ENCODE measurements around the gene MAP1S. TPM values are rescaled to one million over a fixed set of nuclear protein-coding genes. Genes with fewer than 3 reads are reported as not detected.
"Not testable (repeated sequence)": the region's sequence is repeated elsewhere in the genome, so short reads cannot be mapped to it uniquely, and the experiment has no call there.

MAP1S gene
- polyA plus RNA-seq, 1 experiment, result 20.4 TPM

- Histone ChIP-seq H3K36me3 (ENCODE audit: control insufficient read depth, insufficient read depth, low read length) (no peaks in the 10 kb centered on the region), H3K4me3 (ENCODE audit: low read depth, low read length) (peak overlapping the region; percentile 35), H3K27me3 (ENCODE audit: control insufficient read depth, insufficient read depth, low read length) (no peaks in the 10 kb centered on the region)
- no peak for DNase-seq (ENCODE audit: low read depth)
- POLR2A ChIA-PET, result interaction anchor here (0.6 kb wide), 1 partner anchor 174 kb away, joined by 5 read pairs; no protein-coding TSS in a partner anchor
- CTCF ChIA-PET, result interaction anchor here (1.3 kb wide), 1 partner anchor 16 kb away, joined by 3 read pairs; no protein-coding TSS in a partner anchor
- TF ChIP-seq CTCF (IDR thresholded peaks at IDR 0.05; ENCODE audit: insufficient read depth, low read depth, low read length), result no peak
Observed at GRCh38 chr19:17778968-17779929, 60.0 kb downstream of the MAP1S start.

- DNase-seq (ENCODE audit: low read depth), result no peak
- Histone ChIP-seq H3K36me3 (ENCODE audit: control insufficient read depth, insufficient read depth, low read length) (no peaks in the 10 kb centered on the region), H3K27me3 (ENCODE audit: control insufficient read depth, insufficient read depth, low read length) (no peaks in the 10 kb centered on the region), H3K4me3 (ENCODE audit: low read depth, low read length) (no peak overlapping the region)
- ChIA-PET POLR2A (no interaction called here), CTCF (no interaction called here)
- no peak for TF ChIP-seq CTCF (IDR thresholded peaks at IDR 0.05; ENCODE audit: insufficient read depth, low read depth, low read length)
Observed at GRCh38 chr19:17780781-17781180, 61.5 kb downstream of the MAP1S start.

- CTCF ChIA-PET, result interaction anchor here (0.6 to 2.8 kb wide), 15 partner anchors 8 to 477 kb away, joined by 3 to 10 read pairs (median 4); partner anchors contain the start of gene B3GNT3
- DNase-seq (ENCODE audit: low read depth); H3K4me3 ChIP-seq (ENCODE audit: low read depth, low read length); H3K27me3 ChIP-seq (ENCODE audit: control insufficient read depth, insufficient read depth, low read length); H3K36me3 ChIP-seq (ENCODE audit: control insufficient read depth, insufficient read depth, low read length); POLR2A ChIA-PET: not testable (repeated sequence)
Observed at GRCh38 chr19:17783721-17784120, 64.4 kb downstream of the MAP1S start.

Other genes with a start within 250 kb of the MAP1S start
- gene SLC27A1, start 249.0 kb upstream of the MAP1S start, polyA plus RNA-seq (2011; rRNA removed), result 12.0 and 18.8 TPM in 2 replicates
- gene PGLS, start 207.8 kb upstream of the MAP1S start, polyA plus RNA-seq (2011; rRNA removed), result 73.4 and 89.2 TPM in 2 replicates
- 124 and 158 TPM in 2 replicates for gene COLGALT1, start 163.8 kb upstream of the MAP1S start, polyA plus RNA-seq (2011; rRNA removed)
- gene UNC13A, start 31.1 kb upstream of the MAP1S start, polyA plus RNA-seq (2011; rRNA removed), result 1.0 and 2.2 TPM in 2 replicates
- gene FCHO1, start 32.0 kb downstream of the MAP1S start, polyA plus RNA-seq (2011; rRNA removed), result 0.47 and 0.48 TPM in 2 replicates
- gene B3GNT3, start 75.7 kb downstream of the MAP1S start, polyA plus RNA-seq (2011; rRNA removed), result not detected in 2 replicates
- gene INSL3, start 102.0 kb downstream of the MAP1S start, polyA plus RNA-seq (2011; rRNA removed), result 0.18 TPM in 1 of 2 replicates, not detected in the other
- gene JAK3, start 128.5 kb downstream of the MAP1S start, polyA plus RNA-seq (2011; rRNA removed), result 3.3 and 6.1 TPM in 2 replicates
- gene RPL18A, start 140.4 kb downstream of the MAP1S start, polyA plus RNA-seq (2011; rRNA removed), result 1,501 and 2,264 TPM in 2 replicates
- not detected in 2 replicates for gene SLC5A5, start 152.5 kb downstream of the MAP1S start, polyA plus RNA-seq (2011; rRNA removed)
- gene CCDC124, start 213.5 kb downstream of the MAP1S start, polyA plus RNA-seq (2011; rRNA removed), result 37.6 and 40.8 TPM in 2 replicates
- 0.06 and 0.10 TPM in 2 replicates for gene KCNN1, start 247.6 kb downstream of the MAP1S start, polyA plus RNA-seq (2011; rRNA removed)